ENCODE results near the gene TEC. TPM values are rescaled to one million over a fixed set of nuclear protein-coding genes. Genes with fewer than 3 reads are reported as not detected.

Gene TEC
- total RNA-seq, 4 donors from 2014 or later, result 1.9 to 8.5 (median 5.3) TPM

DNA sequence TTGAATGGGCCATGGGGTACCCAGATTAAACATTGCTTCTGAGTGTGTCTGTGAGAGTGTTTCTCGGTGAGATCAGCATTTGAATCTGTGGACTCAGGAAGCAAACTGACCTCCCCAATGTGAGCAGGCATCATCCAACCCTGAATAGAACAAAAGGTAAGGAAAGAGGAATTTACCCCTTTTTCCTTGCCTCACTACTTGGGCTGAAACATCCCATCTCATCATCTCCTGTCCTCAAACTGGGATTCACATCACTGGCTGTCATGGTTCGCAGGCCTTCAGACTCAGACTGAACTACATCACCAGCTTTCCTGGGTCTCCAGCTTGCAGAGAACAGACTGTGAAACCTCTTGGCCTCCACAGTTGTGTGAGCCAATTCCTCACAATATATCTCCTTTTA is 47.1 kb downstream of the TEC start:
- TF ChIP-seq, protein P1, sequence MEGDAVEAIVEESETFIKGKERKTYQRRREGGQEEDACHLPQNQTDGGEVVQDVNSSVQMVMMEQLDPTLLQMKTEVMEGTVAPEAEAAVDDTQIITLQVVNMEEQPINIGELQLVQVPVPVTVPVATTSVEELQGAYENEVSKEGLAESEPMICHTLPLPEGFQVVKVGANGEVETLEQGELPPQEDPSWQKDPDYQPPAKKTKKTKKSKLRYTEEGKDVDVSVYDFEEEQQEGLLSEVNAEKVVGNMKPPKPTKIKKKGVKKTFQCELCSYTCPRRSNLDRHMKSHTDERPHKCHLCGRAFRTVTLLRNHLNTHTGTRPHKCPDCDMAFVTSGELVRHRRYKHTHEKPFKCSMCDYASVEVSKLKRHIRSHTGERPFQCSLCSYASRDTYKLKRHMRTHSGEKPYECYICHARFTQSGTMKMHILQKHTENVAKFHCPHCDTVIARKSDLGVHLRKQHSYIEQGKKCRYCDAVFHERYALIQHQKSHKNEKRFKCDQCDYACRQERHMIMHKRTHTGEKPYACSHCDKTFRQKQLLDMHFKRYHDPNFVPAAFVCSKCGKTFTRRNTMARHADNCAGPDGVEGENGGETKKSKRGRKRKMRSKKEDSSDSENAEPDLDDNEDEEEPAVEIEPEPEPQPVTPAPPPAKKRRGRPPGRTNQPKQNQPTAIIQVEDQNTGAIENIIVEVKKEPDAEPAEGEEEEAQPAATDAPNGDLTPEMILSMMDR (IDR thresholded peaks at IDR 0.05; ENCODE audit: low read depth), result no peak

DNA sequence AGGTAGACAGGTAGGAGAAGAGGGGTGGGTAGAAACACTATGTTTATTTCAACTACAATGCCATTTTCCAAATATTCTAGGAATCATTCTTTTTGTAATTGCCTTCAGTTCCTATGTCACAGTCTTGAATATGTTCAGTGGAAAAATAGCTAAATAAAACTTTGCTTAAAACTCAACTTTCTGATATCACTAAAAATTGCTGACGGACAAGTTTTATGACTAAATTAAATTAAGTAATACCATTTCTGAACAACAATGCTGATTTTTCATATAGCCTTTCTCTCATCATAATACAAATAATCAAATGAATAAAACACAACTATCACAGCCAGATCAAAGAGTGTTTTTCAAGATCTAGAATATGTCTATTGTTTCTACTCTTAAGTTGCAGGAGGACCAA is 53.1 kb downstream of the TEC start:
- TF ChIP-seq, protein P1 (IDR thresholded peaks at IDR 0.05; ENCODE audit: low read depth), result no peak

DNA sequence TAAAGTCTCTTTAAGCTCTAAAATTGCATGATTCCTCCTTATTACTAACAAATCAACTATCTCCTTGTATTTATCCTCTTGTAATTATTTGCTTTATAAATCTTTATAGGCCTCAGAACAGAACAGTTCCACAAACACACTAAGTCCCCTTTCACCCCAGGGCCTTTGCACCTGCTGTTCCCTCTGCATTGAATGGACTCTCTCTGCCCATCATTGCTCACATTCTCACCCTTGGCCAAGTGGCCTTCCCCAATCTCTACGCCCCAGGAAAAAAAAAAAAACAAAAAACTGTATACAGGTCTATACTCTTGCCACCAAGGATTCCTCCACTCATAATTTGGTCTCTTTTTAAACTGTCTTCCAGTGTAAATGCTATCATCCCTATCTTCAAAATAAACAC is 53.7 kb downstream of the TEC start:
- TF ChIP-seq, protein P1 (IDR thresholded peaks at IDR 0.05; ENCODE audit: low read depth), result no peak

DNA sequence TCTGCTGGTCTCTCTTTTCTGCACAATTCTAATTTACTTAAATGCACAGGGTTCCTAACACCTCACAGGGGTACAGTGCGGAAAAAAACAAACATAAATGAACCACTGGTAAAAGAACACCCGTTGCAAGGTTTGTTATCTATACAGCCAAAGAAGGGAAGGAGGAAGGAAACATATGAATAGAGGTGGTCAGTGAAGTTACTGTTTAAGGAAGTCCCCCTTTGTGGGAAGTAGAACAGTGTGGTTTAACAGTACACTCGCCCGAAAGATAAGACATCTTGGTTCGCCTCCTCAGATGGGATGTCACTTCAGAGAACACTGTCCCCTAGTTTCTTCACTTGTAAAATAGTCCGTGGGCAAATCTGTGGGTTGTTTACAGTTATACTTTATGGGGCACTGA is 57.5 kb downstream of the TEC start:
- TF ChIP-seq, protein P1 (IDR thresholded peaks at IDR 0.05; ENCODE audit: low read depth), result no peak

DNA sequence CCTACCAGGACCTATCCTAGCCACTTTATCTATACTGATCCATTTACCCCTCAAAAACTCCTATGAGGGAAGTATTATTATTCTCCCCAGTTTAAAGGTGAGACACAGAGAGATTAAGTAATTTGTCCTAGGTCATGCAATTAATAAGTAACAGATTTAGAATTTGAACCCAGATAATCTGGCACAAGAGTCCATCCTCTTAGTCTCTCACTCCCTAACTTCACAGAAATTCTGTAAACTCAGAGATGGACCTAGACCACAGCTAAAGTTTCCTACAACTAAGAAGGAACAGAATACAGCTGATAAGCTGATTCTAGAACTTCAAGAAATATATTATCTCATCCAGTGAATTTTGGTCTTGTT is 58.7 kb downstream of the TEC start:
- TF ChIP-seq, protein P1 (IDR thresholded peaks at IDR 0.05; ENCODE audit: low read depth), result no peak

DNA sequence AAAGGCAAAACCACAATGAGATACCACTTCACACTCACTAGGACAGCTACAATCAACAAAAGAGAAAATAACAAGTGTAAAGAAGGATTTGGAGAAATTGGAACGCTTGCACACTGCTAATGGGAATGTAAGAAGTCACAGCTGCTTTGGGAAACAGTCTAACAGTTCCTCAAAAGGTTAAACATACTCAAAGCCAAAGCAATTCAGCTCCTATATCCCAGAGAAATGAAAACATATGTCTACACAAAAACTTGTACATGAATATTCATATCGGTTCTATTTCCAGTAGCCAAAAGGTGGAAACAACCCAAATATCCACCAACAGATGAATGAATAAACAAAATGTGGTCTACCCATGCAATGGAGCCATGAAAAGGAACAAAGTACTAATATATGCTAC is 64.0 kb downstream of the TEC start:
- TF ChIP-seq, protein P1 (IDR thresholded peaks at IDR 0.05; ENCODE audit: low read depth), result no peak

DNA sequence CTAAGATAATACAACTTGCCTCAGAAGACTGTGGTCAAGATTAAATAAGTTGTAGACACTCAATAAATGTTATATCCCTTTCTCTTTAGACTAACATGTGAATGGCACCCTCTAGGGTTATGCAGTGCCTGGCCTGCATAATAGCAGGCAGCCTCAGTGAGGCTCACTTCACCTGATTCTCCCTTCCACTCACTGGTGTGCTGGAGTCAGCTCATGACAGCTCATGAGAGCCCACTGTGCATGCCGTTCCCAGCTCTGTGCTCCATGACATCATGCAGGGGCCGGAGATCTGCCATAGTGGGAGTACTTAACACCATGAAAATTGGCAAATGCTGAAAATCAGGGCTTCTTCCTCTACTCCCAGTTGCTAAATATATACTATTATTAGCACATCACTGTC is 64.5 kb downstream of the TEC start:
- TF ChIP-seq, protein P1 (IDR thresholded peaks at IDR 0.05; ENCODE audit: low read depth), result no peak

Measured in subcutaneous adipose tissue (tissue), 4 donors.